GM12891 (cell line): ENCODE measurements around the gene THEM4.

Source experiments
- PAX5 ChIP-seq: IDR thresholded peaks from 2 replicates; pipeline ENCODE4 v1.6.1; 2011; ENCODE audit warnings: low read length, moderate library complexity, mild to moderate bottlenecking; ENCODE audit not compliant: insufficient read depth, severe bottlenecking
- POLR2A ChIP-seq: IDR thresholded peaks from 2 replicates; pipeline ENCODE4 v1.6.1; 2011; ENCODE audit warnings: low read depth, low read length, control low read depth
- POLR2AphosphoS5 ChIP-seq: IDR thresholded peaks from 2 replicates; pipeline ENCODE4 v1.6.1; 2011; ENCODE audit warnings: low read depth, low read length, control low read depth
- SPI1 ChIP-seq: IDR thresholded peaks from 2 replicates; pipeline ENCODE4 v1.6.1; 2011; ENCODE audit warnings: low read depth, low read length, control low read depth
- TAF1 ChIP-seq: IDR thresholded peaks from 2 replicates; pipeline ENCODE4 v1.6.1; 2011; ENCODE audit warnings: low read depth, low read length, control low read depth

DNA sequence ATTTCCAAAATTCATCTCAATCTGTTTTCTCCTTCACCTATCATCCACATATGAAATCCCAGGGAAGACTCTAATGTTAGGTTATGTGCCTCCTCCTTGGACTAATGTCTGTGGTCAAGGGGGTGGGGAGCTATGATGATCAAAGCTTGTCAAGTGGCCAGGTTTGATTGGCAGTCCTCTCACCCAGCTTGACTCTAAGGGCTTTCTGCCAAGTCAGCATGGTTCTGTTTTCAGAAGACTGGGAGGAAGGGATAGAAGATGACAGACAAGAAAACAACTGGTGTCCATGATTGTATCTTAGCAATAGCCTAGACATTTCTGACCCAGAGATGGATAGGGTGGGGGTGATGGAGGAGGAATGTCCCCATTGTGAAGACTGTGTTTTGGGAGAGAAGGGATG lies 46.7 kb downstream of the THEM4 start:
- no peak for TF ChIP-seq POLR2AphosphoS5
- TF ChIP-seq POLR2A, result no peak
- TF ChIP-seq TAF1, result no peak
- no peak for TF ChIP-seq PAX5
- no peak for TF ChIP-seq SPI1
